GM18909 (cell line): ENCODE results near the gene ABI3BP.
A peak's percentile ranks its signal among the peaks of the same experiment; 100 is the strongest.

Experiments
- ATAC-seq: cut with Tn5 transposase; IDR thresholded peaks from one replicate; pipeline ENCODE4 v1.9.1; 2021; ENCODE audit warnings: mild to moderate bottlenecking; ENCODE audit not compliant: unreplicated experiment, poor library complexity

ABI3BP gene

DNA sequence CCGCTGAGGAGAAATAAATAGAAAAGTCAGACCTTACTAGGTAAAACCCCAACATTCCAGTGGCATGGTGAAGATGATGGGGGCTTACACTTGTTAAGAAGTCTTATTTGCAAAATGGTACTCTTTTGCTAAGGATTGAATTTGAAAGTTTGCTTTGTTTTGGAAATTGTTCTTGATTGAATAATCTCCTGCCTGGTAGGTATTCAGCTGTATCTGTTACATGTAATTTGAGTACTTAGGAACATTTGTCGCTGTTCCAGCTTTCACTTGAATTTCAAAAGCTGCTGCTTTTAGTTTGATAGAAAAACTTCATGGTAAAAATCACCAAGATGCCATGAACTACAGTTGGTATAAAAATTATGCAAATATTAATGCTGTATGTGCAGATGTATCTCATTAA lies 239.4 kb downstream of the ABI3BP start:
- no peak for ATAC-seq

DNA sequence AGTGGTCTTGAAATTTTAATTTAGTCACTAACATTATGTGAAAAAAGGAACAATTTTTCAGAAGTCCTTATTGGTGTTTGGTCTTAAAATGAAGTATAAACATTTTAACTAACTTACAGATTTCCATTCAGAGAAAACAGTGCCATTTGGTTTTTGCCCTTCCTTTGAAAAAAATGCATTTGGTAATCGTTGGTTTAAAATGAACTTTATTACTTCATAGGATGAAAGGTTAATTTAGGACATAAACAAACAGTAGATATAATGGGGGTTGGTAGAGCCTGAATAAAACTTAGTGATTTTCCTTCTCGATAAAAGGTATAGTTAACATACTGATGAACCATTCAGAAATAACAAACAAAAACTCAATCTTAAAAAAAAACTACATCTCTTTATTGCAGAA lies 244.3 kb downstream of the ABI3BP start:
- no peak for ATAC-seq

GRCh38 chr3:100748220-100748619 lies 245.0 kb downstream of the ABI3BP start:
- ATAC-seq = no peak

- no peak for ATAC-seq
Measured at GRCh38 chr3:100746092-100746491, 247.1 kb downstream of the ABI3BP start.

DNA sequence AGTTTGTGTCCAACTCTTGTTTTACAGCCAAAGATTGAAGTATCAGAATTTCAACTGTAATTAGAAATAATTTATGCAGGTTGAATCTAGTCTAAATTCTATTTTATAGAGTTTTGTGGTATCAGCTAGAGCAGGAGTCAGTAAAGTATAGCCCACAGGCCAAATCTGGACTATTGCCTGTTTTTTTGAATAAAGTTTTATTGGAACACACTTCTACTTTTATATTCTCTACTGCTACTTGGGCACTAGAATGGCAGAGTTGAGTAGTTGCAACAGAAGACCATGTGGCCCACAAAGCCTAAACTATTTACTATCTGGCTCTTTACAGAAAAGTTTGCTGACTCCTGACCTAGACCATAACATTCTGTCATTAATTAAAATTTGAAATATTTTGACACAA lies 247.6 kb downstream of the ABI3BP start:
- no peak for ATAC-seq

- no peak for ATAC-seq
Measured at GRCh38 chr3:100744671-100745070, 248.6 kb downstream of the ABI3BP start.

GRCh38 chr3:100743535-100743934 lies 249.7 kb downstream of the ABI3BP start:
- ATAC-seq = no peak

DNA sequence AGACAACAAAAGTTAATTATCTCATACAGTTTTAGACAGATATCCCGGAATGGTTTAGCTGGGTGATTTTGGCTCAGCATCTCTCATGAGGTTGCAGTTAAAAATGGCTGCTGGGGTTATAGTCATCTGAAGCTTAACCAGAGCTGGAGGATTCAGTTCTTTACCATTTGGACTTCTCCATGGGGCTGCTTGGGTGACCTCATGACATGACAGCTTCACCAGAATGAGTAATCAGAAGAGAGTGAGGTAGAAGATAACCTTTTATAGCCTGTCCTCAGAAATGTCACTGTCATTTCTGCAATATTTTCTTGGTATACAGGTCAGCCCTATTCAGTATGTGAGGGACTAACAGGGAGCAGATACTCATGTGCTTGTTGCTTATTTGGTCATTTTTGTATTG lies 253.0 kb downstream of the ABI3BP start:
- no peak for ATAC-seq

DNA sequence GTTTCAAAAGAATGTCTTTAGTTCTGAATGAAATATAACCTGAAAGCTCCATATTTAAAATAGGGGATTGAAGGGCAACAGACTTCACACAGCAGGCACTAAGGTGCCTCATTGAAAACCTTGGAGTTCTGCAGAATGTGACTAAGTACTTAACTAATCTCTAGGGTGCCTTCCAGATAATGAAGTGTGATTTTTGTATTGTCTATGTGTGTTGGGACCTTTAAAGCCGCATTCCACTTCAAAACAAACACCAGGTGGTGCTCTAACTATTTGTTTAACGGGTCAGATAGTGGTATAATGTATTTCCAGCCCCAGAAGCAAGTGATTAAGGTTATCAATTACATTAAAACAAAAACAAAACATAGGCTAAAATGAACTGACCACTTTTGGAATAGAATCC lies 255.9 kb downstream of the ABI3BP start:
- no peak for ATAC-seq

DNA sequence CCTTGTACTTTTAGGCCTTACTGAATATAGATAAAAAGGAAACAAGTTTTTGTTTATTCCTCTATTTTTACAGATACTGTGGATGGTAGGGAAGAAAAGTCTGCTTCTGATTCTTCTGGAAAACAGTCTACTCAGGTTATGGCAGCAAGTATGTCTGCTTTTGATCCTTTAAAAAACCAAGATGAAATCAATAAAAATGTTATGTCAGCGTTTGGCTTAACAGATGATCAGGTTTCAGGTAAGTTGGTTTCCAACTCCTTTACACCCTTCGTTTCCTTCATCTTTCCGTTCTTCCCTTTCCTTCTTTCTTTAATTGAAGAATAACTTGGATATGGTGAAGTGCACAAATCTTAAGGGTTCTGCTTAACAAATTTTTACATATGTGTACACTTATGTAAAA lies 260.8 kb downstream of the ABI3BP start:
- ATAC-seq = no peak

GRCh38 chr3:100730524-100730923 lies 262.7 kb downstream of the ABI3BP start:
- ATAC-seq = no peak

GRCh38 chr3:100726706-100727105 lies 266.5 kb downstream of the ABI3BP start:
- ATAC-seq = no peak

GRCh38 chr3:100725935-100726513 lies 267.2 kb downstream of the ABI3BP start:
- ATAC-seq = no peak

GRCh38 chr3:100720426-100720825 lies 272.8 kb downstream of the ABI3BP start:
- ATAC-seq = no peak

GRCh38 chr3:100719136-100719535 lies 274.1 kb downstream of the ABI3BP start:
- no peak for ATAC-seq

GRCh38 chr3:100717637-100718487 lies 275.4 kb downstream of the ABI3BP start:
- ATAC-seq = no peak

DNA sequence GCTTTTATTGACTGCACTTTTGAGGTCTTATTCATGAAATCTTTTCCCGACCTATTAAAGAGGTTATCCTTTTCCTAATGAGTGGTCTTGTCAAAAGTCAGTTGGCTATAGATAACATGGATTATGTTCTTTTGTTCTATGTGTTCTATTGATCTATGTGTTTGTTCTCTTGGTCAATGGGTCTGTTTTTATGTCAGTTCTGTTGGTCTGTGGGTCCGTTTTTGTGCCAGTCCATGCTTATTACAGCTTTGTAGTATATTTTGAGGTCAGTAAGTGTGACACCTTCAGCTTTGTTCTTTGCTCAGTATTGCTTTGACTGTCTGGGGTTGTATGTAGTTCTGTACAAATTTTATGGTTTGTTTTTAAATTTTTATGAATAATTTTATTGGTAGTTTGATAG lies 276.2 kb downstream of the ABI3BP start:
- ATAC-seq = no peak

- ATAC-seq = no peak
Measured at GRCh38 chr3:100715176-100715575, 278.0 kb downstream of the ABI3BP start.

DNA sequence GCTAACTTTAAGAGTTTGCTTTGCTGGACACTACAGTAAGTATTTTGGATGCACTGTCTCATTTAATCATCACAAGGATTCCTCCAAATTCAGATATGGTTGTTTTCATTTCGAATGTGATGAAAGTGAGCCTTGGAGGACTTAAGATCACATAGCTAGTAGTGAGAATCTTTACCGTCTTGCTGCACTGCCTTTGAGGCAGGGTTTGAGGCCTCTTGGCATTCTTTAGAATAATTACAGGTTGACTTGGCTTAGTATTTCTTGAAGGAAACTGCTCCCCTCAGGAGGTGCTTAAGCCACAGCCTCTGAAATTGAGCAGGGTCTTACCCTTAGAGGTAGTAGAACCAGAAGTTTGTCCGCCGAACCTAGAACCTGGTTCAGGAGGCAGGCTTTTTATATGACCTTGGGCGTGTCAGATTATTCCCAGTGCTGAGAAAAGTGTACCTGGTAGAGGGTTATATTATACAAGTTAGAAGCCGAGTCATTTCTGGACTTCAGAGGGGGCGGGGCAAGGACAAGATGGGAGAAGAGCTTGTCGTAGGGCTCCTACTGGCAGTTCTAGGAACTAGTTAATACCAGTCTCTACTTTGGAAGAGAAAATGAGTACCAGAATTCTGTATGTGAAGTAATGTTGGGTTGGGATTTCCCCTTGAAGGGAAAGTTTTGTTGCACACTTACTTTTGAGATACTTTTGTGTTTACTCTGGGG lies 282.8 kb downstream of the ABI3BP start:
- peak; percentile 40 for ATAC-seq

GRCh38 chr3:100709842-100710260 lies 283.4 kb downstream of the ABI3BP start:
- no peak for ATAC-seq
